ENCODE results near the gene TTLL11.

The TTLL11 gene

DNA sequence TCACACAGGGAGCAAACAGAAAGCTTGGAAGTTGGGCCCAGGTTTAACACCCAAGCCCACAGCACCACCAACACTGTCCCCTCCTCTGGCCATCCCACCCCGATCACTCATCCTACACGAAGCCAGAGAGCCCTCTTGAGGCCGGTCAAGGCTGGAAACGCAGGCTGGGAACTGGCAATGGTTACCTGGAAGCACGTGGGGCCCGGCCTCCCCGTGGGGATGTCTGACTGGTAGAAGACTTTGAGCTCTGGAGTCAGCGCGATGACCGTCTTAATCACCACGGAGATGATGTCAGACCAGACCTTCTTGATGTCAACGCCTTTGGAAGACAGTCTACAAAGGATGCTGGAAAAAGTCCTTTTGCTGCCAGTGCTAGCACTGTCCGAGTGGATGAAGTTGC is 104.1 kb downstream of the TTLL11 start:
- Histone ChIP-seq H3K27ac (ENCODE audit: insufficient read depth in 1 of 2, low read depth in 1 of 2, low read length in 2 of 2, poor library complexity in 1 of 2, severe bottlenecking in 2 of 2) (no peak overlapping the region), H3K4me3 (ENCODE audit: control insufficient read depth in 1 of 7, extremely low read depth in 1 of 7, insufficient read depth in 4 of 7, low read depth in 2 of 7, low read length in 6 of 7) (no peak overlapping the region), H3K36me3 (ENCODE audit: control insufficient read depth in 4 of 4, insufficient read depth in 4 of 4, low read length in 3 of 4) (peaks cover 0 to 4% (median 1%) of the 10 kb centered on the region in 4 experiments), H3K9me3 (ENCODE audit: control extremely low read depth in 1 of 5, control insufficient read depth in 4 of 5, insufficient read depth in 2 of 5, low read depth in 1 of 5, low read length in 4 of 5) (no peaks in the 10 kb centered on the region), H3K27me3 (replicated peaks in 2 of 5; ENCODE audit: control insufficient read depth in 4 of 5, insufficient read depth in 5 of 5, low read length in 4 of 5) (no peaks in the 10 kb centered on the region), H3K4me1 (ENCODE audit: control extremely low read depth in 1 of 4, control insufficient read depth in 4 of 4, insufficient read depth in 4 of 4, low read length in 3 of 4) (no peaks in the 10 kb centered on the region)
- DNase-seq = no peak
- 94% methylated on average over 9 of the region's 13 CpGs for WGBS (ENCODE audit: insufficient coverage)
- POLR2A ChIA-PET = interaction anchor here (0.6 kb wide), 1 partner anchor 33 kb away, joined by 5 read pairs; no protein-coding TSS in a partner anchor
- CTCF ChIA-PET = interaction anchor here (0.7 to 2.1 kb wide), 2 partner anchors 303 to 305 kb away, joined by 3 to 8 read pairs; no protein-coding TSS in a partner anchor

DNA sequence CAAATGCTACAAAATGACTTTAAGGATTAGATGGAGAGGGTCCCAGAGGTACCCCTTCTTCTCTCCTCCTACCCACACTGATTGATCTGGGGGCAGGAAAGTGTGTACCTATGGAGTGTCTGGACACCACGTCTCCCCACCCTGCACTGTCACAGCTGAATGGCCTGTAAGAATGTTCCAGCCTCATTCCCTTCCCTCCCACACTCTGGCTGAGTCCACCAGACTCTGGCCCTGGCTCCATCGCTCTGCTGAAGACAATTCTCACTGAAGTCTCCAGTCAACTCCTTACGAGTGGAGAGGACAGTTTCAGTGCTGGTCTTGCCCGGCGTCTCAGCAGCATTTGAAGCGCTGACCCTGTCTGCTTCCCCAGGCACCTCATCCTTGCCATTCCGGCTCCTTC is 105.8 kb downstream of the TTLL11 start:
- POLR2A ChIA-PET = no interaction called here
- H3K4me3 ChIP-seq (ENCODE audit: control insufficient read depth in 1 of 7, extremely low read depth in 1 of 7, insufficient read depth in 4 of 7, low read depth in 2 of 7, low read length in 6 of 7) = no peak overlapping the region
- no peak for DNase-seq
- H3K9me3 ChIP-seq (ENCODE audit: control extremely low read depth in 1 of 5, control insufficient read depth in 4 of 5, insufficient read depth in 2 of 5, low read depth in 1 of 5, low read length in 4 of 5) = no peaks in the 10 kb centered on the region
- WGBS (ENCODE audit: insufficient coverage) = 95% methylated on average over 7 of the region's 7 CpGs
- H3K27ac ChIP-seq (ENCODE audit: insufficient read depth in 1 of 2, low read depth in 1 of 2, low read length in 2 of 2, poor library complexity in 1 of 2, severe bottlenecking in 2 of 2) = no peak overlapping the region
- no peaks in the 10 kb centered on the region for H3K4me1 ChIP-seq (ENCODE audit: control extremely low read depth in 1 of 4, control insufficient read depth in 4 of 4, insufficient read depth in 4 of 4, low read length in 3 of 4)
- H3K27me3 ChIP-seq (replicated peaks in 2 of 5; ENCODE audit: control insufficient read depth in 4 of 5, insufficient read depth in 5 of 5, low read length in 4 of 5) = no peaks in the 10 kb centered on the region
- CTCF ChIA-PET = no interaction called here
- peaks cover 0 to 4% (median 1%) of the 10 kb centered on the region in 4 experiments for H3K36me3 ChIP-seq (ENCODE audit: control insufficient read depth in 4 of 4, insufficient read depth in 4 of 4, low read length in 3 of 4)

GRCh38 chr9:121985792-121986494 is 107.2 kb downstream of the TTLL11 start:
- DNase-seq = no peak
- H3K9me3 ChIP-seq (ENCODE audit: control extremely low read depth in 1 of 5, control insufficient read depth in 4 of 5, insufficient read depth in 2 of 5, low read depth in 1 of 5, low read length in 4 of 5) = no peaks in the 10 kb centered on the region
- H3K4me3 ChIP-seq (ENCODE audit: control insufficient read depth in 1 of 7, extremely low read depth in 1 of 7, insufficient read depth in 4 of 7, low read depth in 2 of 7, low read length in 6 of 7) = no peak overlapping the region
- peaks cover 0 to 4% (median 1%) of the 10 kb centered on the region in 4 experiments for H3K36me3 ChIP-seq (ENCODE audit: control insufficient read depth in 4 of 4, insufficient read depth in 4 of 4, low read length in 3 of 4)
- H3K27ac ChIP-seq (ENCODE audit: insufficient read depth in 1 of 2, low read depth in 1 of 2, low read length in 2 of 2, poor library complexity in 1 of 2, severe bottlenecking in 2 of 2) = no peak overlapping the region
- H3K27me3 ChIP-seq (replicated peaks in 2 of 5; ENCODE audit: control insufficient read depth in 4 of 5, insufficient read depth in 5 of 5, low read length in 4 of 5) = no peaks in the 10 kb centered on the region
- 80% methylated on average over 9 of the region's 14 CpGs for WGBS (ENCODE audit: insufficient coverage)
- POLR2A ChIA-PET = no interaction called here
- CTCF ChIA-PET = interaction anchor here (1.0 to 1.6 kb wide), 3 partner anchors 9 to 296 kb away, joined by 3 to 11 read pairs (median 3); no protein-coding TSS in a partner anchor
- H3K4me1 ChIP-seq (ENCODE audit: control extremely low read depth in 1 of 4, control insufficient read depth in 4 of 4, insufficient read depth in 4 of 4, low read length in 3 of 4) = no peaks in the 10 kb centered on the region

GRCh38 chr9:121984726-121985402 is 108.2 kb downstream of the TTLL11 start:
- H3K27me3 ChIP-seq (replicated peaks in 2 of 5; ENCODE audit: control insufficient read depth in 4 of 5, insufficient read depth in 5 of 5, low read length in 4 of 5) = no peaks in the 10 kb centered on the region
- 100% methylated on average over 3 of the region's 7 CpGs for WGBS (ENCODE audit: insufficient coverage)
- CTCF ChIA-PET = interaction anchor here (1.6 kb wide), 1 partner anchor 11 kb away, joined by 11 read pairs; no protein-coding TSS in a partner anchor

DNA sequence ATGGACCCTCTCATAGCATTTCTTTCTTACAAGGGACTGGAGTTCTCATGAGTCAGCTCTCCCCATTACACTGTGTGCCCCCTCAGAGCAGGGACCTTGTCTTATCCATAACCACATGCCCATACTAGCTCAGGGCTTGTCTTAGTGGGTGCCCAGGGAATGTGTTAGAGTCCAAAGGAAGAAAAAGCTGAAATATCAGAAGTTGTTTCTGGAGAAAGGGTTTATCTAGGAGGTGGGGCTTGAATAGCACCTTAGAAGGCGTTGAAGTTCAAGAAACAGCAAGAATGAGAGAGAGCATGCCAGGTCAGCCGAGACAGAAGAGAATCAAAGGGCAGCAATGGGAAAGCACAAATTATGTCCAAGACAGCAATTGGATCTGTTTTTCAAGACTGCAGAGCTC is 109.4 kb downstream of the TTLL11 start:
- no peak overlapping the region for H3K27ac ChIP-seq (ENCODE audit: insufficient read depth in 1 of 2, low read depth in 1 of 2, low read length in 2 of 2, poor library complexity in 1 of 2, severe bottlenecking in 2 of 2)
- DNase-seq = no peak
- peaks cover 0 to 3% (median 0%) of the 10 kb centered on the region in 5 experiments for H3K9me3 ChIP-seq (ENCODE audit: control extremely low read depth in 1 of 5, control insufficient read depth in 4 of 5, insufficient read depth in 2 of 5, low read depth in 1 of 5, low read length in 4 of 5)
- H3K4me3 ChIP-seq (ENCODE audit: control insufficient read depth in 1 of 7, extremely low read depth in 1 of 7, insufficient read depth in 4 of 7, low read depth in 2 of 7, low read length in 6 of 7) = no peak overlapping the region
- WGBS (ENCODE audit: insufficient coverage) = 100% methylated on average over 2 of the region's 2 CpGs
- ChIA-PET POLR2A (no interaction called here), CTCF (interaction anchor here (1.1 kb wide), 1 partner anchor 350 kb away, joined by 3 read pairs; no protein-coding TSS in a partner anchor)
- H3K36me3 ChIP-seq (ENCODE audit: control insufficient read depth in 4 of 4, insufficient read depth in 4 of 4, low read length in 3 of 4) = no peaks in the 10 kb centered on the region
- no peaks in the 10 kb centered on the region for H3K27me3 ChIP-seq (replicated peaks in 2 of 5; ENCODE audit: control insufficient read depth in 4 of 5, insufficient read depth in 5 of 5, low read length in 4 of 5)
- H3K4me1 ChIP-seq (ENCODE audit: control extremely low read depth in 1 of 4, control insufficient read depth in 4 of 4, insufficient read depth in 4 of 4, low read length in 3 of 4) = no peaks in the 10 kb centered on the region

More at GRCh38 chr9:121984726-121985402, 108.2 kb downstream of the TTLL11 start:
- DNase-seq = no peak
- Histone ChIP-seq H3K27ac (ENCODE audit: insufficient read depth in 1 of 2, low read depth in 1 of 2, low read length in 2 of 2, poor library complexity in 1 of 2, severe bottlenecking in 2 of 2) (no peak overlapping the region), H3K4me3 (ENCODE audit: control insufficient read depth in 1 of 7, extremely low read depth in 1 of 7, insufficient read depth in 4 of 7, low read depth in 2 of 7, low read length in 6 of 7) (no peak overlapping the region), H3K9me3 (ENCODE audit: control extremely low read depth in 1 of 5, control insufficient read depth in 4 of 5, insufficient read depth in 2 of 5, low read depth in 1 of 5, low read length in 4 of 5) (peaks cover 0 to 3% (median 0%) of the 10 kb centered on the region in 5 experiments), H3K36me3 (ENCODE audit: control insufficient read depth in 4 of 4, insufficient read depth in 4 of 4, low read length in 3 of 4) (peaks cover 0 to 4% (median 1%) of the 10 kb centered on the region in 4 experiments), H3K4me1 (ENCODE audit: control extremely low read depth in 1 of 4, control insufficient read depth in 4 of 4, insufficient read depth in 4 of 4, low read length in 3 of 4) (no peaks in the 10 kb centered on the region)
- POLR2A ChIA-PET = no interaction called here

DNA sequence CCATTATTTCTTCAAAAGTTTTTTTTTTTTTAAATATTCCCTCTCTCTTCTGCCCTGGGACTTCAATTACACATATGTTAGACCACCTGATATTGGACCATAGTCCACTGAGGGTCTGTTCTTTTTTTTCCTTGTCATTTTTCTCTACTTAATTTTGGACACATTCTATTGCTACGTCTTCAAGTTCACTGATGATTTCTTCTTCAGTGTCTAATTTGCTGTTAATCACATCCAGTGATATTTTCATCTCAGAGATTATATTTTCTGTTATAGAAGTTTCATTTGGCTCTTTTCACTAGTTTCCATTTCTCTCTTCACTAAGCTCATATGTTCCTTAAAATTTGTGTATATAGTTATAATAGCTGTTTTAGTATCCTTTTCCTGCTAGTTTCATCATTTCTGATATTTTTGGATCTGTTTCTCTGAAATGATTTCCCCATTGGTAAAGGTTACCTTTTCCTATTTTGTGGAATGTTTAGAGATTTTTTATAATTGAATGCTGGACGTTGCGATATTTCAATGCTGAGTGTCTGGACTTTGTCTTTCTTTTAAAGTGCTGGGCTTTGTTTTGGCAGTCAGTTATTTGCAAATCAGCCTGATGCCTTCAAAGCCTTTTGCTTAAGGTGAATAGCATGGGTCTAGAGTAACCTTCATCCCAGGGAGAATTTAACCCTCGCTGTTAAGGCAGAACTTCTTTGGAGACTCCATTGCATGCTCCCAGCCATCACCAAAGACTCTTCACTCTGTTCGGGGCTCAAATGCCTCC is 111.8 kb downstream of the TTLL11 start:
- no peak for DNase-seq
- Histone ChIP-seq H3K36me3 (ENCODE audit: control insufficient read depth in 4 of 4, insufficient read depth in 4 of 4, low read length in 3 of 4) (no peaks in the 10 kb centered on the region), H3K9me3 (ENCODE audit: control extremely low read depth in 1 of 5, control insufficient read depth in 4 of 5, insufficient read depth in 2 of 5, low read depth in 1 of 5, low read length in 4 of 5) (peaks cover 0 to 3% (median 0%) of the 10 kb centered on the region in 5 experiments), H3K4me1 (ENCODE audit: control extremely low read depth in 1 of 4, control insufficient read depth in 4 of 4, insufficient read depth in 4 of 4, low read length in 3 of 4) (no peaks in the 10 kb centered on the region), H3K4me3 (ENCODE audit: control insufficient read depth in 1 of 7, extremely low read depth in 1 of 7, insufficient read depth in 4 of 7, low read depth in 2 of 7, low read length in 6 of 7) (no peak overlapping the region), H3K27me3 (replicated peaks in 2 of 5; ENCODE audit: control insufficient read depth in 4 of 5, insufficient read depth in 5 of 5, low read length in 4 of 5) (no peaks in the 10 kb centered on the region), H3K27ac (ENCODE audit: insufficient read depth in 1 of 2, low read depth in 1 of 2, low read length in 2 of 2, poor library complexity in 1 of 2, severe bottlenecking in 2 of 2) (no peak overlapping the region)
- ChIA-PET POLR2A (no interaction called here), CTCF (interaction anchor here (0.6 to 2.4 kb wide), 5 partner anchors 9 to 361 kb away, joined by 3 to 5 read pairs (median 4); no protein-coding TSS in a partner anchor)
- 98% methylated on average over 4 of the region's 5 CpGs for WGBS (ENCODE audit: insufficient coverage)

Data from common myeloid progenitor, CD34-positive (primary cell).